Suprapubic skin (tissue), 4 donors: ENCODE data around the gene CTNNA2. TPM values are rescaled to one million over a fixed set of nuclear protein-coding genes. Genes with fewer than 3 reads are reported as not detected.

Source experiments
- DNase-seq, 2 donors: peaks; one replicate each; pipeline ENCODE4 v3.0.0-alpha.2; 2019; ENCODE audit warnings: low spot score in 2 of 2
- H3K27ac ChIP-seq: fragments of 200-600 bp; sonication (generic); one replicate; pipeline ENCODE4 v1.5.1; 2019
- H3K27me3 ChIP-seq: fragments of 200-600 bp; sonication (generic); one replicate; pipeline ENCODE4 v1.5.1; 2019
- H3K36me3 ChIP-seq: fragments of 200-600 bp; sonication (generic); one replicate; pipeline ENCODE4 v1.5.1; 2019
- H3K4me1 ChIP-seq: fragments of 200-600 bp; sonication (generic); one replicate; pipeline ENCODE4 v1.5.1; 2019
- H3K4me3 ChIP-seq: fragments of 200-600 bp; sonication (generic); one replicate; pipeline ENCODE4 v1.5.1; 2019; ENCODE audit warnings: mild to moderate bottlenecking
- H3K9me3 ChIP-seq: fragments of 200-600 bp; sonication (generic); one replicate; pipeline ENCODE4 v1.5.1; 2019
- EP300 ChIP-seq: sonication (generic); formaldehyde crosslinking; IDR thresholded peaks from one replicate; pipeline ENCODE4 v1.6.1; 2017; ENCODE audit warnings: antibody characterized with exemption
- POLR2A ChIP-seq, 2 donors: fragments of 450-650 bp; IDR thresholded peaks; one replicate each; pipeline ENCODE4 v1.6.1; 2017; ENCODE audit warnings: antibody characterized with exemption in 2 of 2, mild to moderate bottlenecking in 2 of 2, moderate library complexity in 2 of 2
- POLR2AphosphoS5 ChIP-seq, 3 donors: sonication (generic); formaldehyde crosslinking; IDR thresholded peaks; one replicate each; pipeline ENCODE4 v1.6.1; 2017; ENCODE audit warnings: antibody characterized with exemption in 3 of 3
- WGBS: methylation state at CpG from one replicate; pipeline ENCODE4 v1.1.5; 2018; 5-methylcytosine and 5-hydroxymethylcytosine counted together
- total RNA-seq, 4 donors: library from RNA; depleted of rRNA; stranded (reverse); fragments of >200 nt; gene quantifications; one replicate each; pipeline ENCODE4 v1.1.0, GENCODE V29; 2016
- TF ChIP-seq, protein P1 (sequence below), 2 donors: fragments of 200-600 bp in 1 of 2; fragments of 450-650 bp in 1 of 2; sonication (generic) in 1 of 2; IDR thresholded peaks; one replicate each; pipeline ENCODE4 v1.5.1; 2016 to 2019; ENCODE audit warnings: antibody characterized with exemption in 2 of 2, mild to moderate bottlenecking in 1 of 2, moderate library complexity in 1 of 2

CTNNA2 gene
- total RNA-seq, 4 donors from 2014 or later = 0.15 to 0.21 TPM; not detected in 2

GRCh38 chr2:80168801-80169200 lies 656.0 kb downstream of the CTNNA2 start:
- no peaks in the 10 kb centered on the region for H3K36me3 ChIP-seq
- TF ChIP-seq, protein P1, sequence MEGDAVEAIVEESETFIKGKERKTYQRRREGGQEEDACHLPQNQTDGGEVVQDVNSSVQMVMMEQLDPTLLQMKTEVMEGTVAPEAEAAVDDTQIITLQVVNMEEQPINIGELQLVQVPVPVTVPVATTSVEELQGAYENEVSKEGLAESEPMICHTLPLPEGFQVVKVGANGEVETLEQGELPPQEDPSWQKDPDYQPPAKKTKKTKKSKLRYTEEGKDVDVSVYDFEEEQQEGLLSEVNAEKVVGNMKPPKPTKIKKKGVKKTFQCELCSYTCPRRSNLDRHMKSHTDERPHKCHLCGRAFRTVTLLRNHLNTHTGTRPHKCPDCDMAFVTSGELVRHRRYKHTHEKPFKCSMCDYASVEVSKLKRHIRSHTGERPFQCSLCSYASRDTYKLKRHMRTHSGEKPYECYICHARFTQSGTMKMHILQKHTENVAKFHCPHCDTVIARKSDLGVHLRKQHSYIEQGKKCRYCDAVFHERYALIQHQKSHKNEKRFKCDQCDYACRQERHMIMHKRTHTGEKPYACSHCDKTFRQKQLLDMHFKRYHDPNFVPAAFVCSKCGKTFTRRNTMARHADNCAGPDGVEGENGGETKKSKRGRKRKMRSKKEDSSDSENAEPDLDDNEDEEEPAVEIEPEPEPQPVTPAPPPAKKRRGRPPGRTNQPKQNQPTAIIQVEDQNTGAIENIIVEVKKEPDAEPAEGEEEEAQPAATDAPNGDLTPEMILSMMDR (IDR thresholded peaks at IDR 0.05) = no peak
- TF ChIP-seq EP300 = no peak
- TF ChIP-seq POLR2A (IDR thresholded peaks at IDR 0.05) = no peak
- TF ChIP-seq POLR2AphosphoS5 (IDR thresholded peaks at IDR 0.05) = no peak
- 91% methylated on average over 6 of the region's 7 CpGs for WGBS
- DNase-seq = no peak
- no peak overlapping the region for H3K27ac ChIP-seq
- H3K4me1 ChIP-seq = no peaks in the 10 kb centered on the region
- H3K27me3 ChIP-seq = no peaks in the 10 kb centered on the region
- no peak overlapping the region for H3K4me3 ChIP-seq
- peaks cover 5% of the 10 kb centered on the region for H3K9me3 ChIP-seq

DNA sequence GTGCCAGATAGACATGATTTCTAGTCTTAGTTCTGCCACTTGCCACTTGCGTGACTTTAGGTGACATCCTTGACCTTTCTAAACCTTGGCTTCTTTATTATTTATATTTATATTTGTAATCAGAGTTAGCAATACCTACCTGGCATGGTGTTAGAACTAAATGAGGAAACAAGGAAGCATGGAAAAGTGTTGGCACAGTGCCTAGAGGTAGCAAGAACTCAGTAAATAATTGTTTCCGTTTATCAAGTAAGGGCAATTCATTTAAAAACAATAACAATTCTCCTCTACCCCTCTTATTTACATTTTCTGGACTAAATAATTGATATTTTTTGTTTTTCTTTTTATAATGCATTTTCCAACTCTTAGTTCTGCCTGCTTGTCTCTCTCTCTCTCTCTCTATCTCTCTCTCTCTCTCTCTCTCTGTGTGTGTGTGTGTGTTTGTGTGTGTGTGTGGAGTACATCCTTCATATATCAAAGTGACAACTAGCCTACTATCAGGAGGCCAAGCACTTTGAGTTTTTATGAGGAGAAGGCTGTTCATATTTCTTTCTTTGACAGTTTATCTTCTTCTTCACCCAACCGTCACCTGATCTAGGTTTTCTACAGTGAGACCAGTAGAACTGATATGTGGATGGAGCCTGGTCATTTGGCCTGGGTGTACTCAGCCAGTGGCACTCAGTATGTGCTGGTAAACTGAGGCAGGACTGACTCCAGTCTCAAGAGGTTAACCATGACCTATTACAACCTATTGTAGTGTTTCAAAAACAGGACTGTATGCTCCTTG lies 657.2 kb downstream of the CTNNA2 start:
- no peak for DNase-seq

DNA sequence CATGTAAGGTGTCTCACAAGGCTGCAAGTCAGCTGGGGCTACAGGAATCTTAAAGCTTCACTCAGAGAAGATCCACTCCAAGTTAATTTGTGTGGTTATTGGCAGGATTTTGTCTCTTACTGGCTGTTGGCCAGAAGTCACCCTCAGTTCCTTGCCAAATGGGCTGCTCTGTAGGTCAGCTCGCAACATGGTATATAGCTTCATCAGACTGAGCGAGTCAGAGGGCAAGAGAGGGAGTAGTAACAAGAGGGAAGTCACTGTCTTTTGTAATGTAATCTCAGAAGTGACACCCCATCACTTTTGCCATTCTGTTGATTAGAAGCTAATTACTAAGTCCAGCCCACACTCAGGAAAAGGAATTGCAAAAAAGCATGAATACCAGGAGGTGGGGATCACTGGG lies 672.2 kb downstream of the CTNNA2 start:
- DNase-seq = no peak
- Histone ChIP-seq H3K36me3 (no peaks in the 10 kb centered on the region), H3K9me3 (peaks cover 7% of the 10 kb centered on the region), H3K27ac (no peak overlapping the region), H3K27me3 (no peaks in the 10 kb centered on the region), H3K4me1 (no peaks in the 10 kb centered on the region), H3K4me3 (no peak overlapping the region)
- WGBS = 48% methylated on average over 2 of the region's 2 CpGs
- TF ChIP-seq POLR2A (IDR thresholded peaks at IDR 0.05) (no peak), EP300 (no peak), POLR2AphosphoS5 (IDR thresholded peaks at IDR 0.05) (no peak)
- TF ChIP-seq, protein P1 (IDR thresholded peaks at IDR 0.05) = no peak

More for the DNA sequence above, 657.2 kb downstream of the CTNNA2 start:
- no peaks in the 10 kb centered on the region for H3K4me1 ChIP-seq
- no peaks in the 10 kb centered on the region for H3K27me3 ChIP-seq
- no peak for TF ChIP-seq POLR2A (IDR thresholded peaks at IDR 0.05)
- no peak for TF ChIP-seq EP300
- TF ChIP-seq POLR2AphosphoS5 (IDR thresholded peaks at IDR 0.05) = no peak
- TF ChIP-seq, protein P1 (IDR thresholded peaks at IDR 0.05) = no peak
- H3K9me3 ChIP-seq = peaks cover 5% of the 10 kb centered on the region
- no peak overlapping the region for H3K4me3 ChIP-seq
- no peak overlapping the region for H3K27ac ChIP-seq
- no peaks in the 10 kb centered on the region for H3K36me3 ChIP-seq
- WGBS = 60% methylated on average over 3 of the region's 3 CpGs

DNA sequence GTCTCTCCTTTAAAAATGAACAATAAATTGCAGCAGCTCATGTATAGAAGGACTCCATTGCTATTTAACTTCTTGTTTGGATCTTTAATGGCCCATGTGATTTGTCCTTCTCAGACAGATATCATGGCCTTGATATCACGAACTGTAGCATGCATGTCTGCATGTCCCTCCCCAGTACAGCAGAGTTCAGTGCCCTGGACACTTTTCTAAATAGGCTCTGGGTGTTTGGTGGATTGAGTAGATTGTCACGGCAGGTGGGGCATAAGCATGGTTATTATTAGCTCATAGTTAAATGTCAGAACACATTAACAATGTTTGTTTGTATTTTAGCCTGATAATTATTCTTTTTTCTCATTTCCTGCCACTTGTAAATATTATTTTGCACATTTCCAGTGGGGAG lies 673.4 kb downstream of the CTNNA2 start:
- Histone ChIP-seq H3K27ac (no peak overlapping the region), H3K4me1 (no peaks in the 10 kb centered on the region), H3K27me3 (no peaks in the 10 kb centered on the region), H3K9me3 (no peaks in the 10 kb centered on the region), H3K4me3 (no peak overlapping the region), H3K36me3 (no peaks in the 10 kb centered on the region)
- whole genome bisulfite sequencing = 81% methylated on average over 2 of the region's 2 CpGs
- DNase-seq = no peak
- no peak for TF ChIP-seq POLR2AphosphoS5 (IDR thresholded peaks at IDR 0.05)
- no peak for TF ChIP-seq POLR2A (IDR thresholded peaks at IDR 0.05)
- TF ChIP-seq, protein P1 (IDR thresholded peaks at IDR 0.05) = no peak
- no peak for TF ChIP-seq EP300

DNA sequence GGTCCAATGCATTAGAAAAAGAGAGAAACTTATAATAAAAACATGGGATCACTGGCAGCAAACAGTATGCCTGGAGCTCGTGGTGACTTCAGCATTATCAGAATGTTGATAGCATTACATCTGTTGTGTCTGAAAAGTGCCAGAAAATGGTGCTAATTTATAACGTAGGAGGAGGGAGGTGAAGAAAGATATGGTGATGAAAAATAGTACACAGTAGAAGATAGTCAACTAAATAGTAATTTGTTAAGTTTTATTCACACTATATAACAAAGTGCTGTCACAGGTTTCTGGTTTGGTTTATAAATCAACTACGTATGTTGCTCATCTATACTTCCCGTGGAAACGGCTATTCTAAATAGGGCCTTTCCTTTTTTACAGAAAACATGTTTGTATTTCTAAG lies 674.3 kb downstream of the CTNNA2 start:
- Histone ChIP-seq H3K36me3 (no peaks in the 10 kb centered on the region), H3K4me1 (no peaks in the 10 kb centered on the region), H3K27ac (no peak overlapping the region), H3K27me3 (no peaks in the 10 kb centered on the region), H3K4me3 (no peak overlapping the region), H3K9me3 (no peaks in the 10 kb centered on the region)
- TF ChIP-seq, protein P1 (IDR thresholded peaks at IDR 0.05) = no peak
- no peak for TF ChIP-seq POLR2A (IDR thresholded peaks at IDR 0.05)
- TF ChIP-seq POLR2AphosphoS5 (IDR thresholded peaks at IDR 0.05) = no peak
- TF ChIP-seq EP300 = no peak
- DNase-seq = no peak
- WGBS = 62% methylated on average over 5 of the region's 5 CpGs
